GM23338 (cell line): ENCODE results near the gene IMPACT. TPM values are rescaled to one million over a fixed set of nuclear protein-coding genes. Genes with fewer than 3 reads are reported as not detected.

ENCODE experiments used
- ATAC-seq: fragments of 200-7000 bp; cut with Tn5 transposase; 3 replicates; pipeline ENCODE4 v1.9.1; 2020
- DNase-seq: peaks from one replicate; pipeline ENCODE4 v3.0.0-alpha.2; 2015; ENCODE audit warnings: low spot score
- H2AFZ ChIP-seq: fragments of 200-600 bp; sonication (generic); 2 replicates; pipeline ENCODE4 v1.8.0; 2016; ENCODE audit warnings: antibody characterized with exemption, mild to moderate bottlenecking, moderate library complexity
- H3F3A ChIP-seq: fragments of 200-600 bp; sonication (generic); replicated peaks from 2 replicates; pipeline ENCODE4 v1.8.0; 2017; ENCODE audit warnings: antibody characterized with exemption, mixed run types, low read depth
- H3K27ac ChIP-seq: fragments of 200-600 bp; sonication (generic); 2 replicates; pipeline ENCODE4 v1.6.1; 2016; ENCODE audit warnings: low read depth
- H3K27me3 ChIP-seq: fragments of 200-600 bp; sonication (generic); 2 replicates; pipeline ENCODE4 v1.8.0; 2016; ENCODE audit warnings: mild to moderate bottlenecking, mixed run types, moderate library complexity; ENCODE audit not compliant: insufficient read depth
- H3K36me3 ChIP-seq: fragments of 200-600 bp; sonication (generic); 2 replicates; pipeline ENCODE4 v1.8.0; 2016; ENCODE audit warnings: mild to moderate bottlenecking; ENCODE audit not compliant: insufficient read depth
- H3K4me1 ChIP-seq: fragments of 200-600 bp; sonication (generic); 2 replicates; pipeline ENCODE4 v1.8.0; 2016; ENCODE audit warnings: mild to moderate bottlenecking, moderate library complexity; ENCODE audit not compliant: insufficient read depth
- H3K4me2 ChIP-seq: fragments of 200-600 bp; sonication (generic); 2 replicates; pipeline ENCODE4 v1.7.1; 2017; ENCODE audit warnings: mixed run types
- H3K4me3 ChIP-seq: fragments of 200-600 bp; sonication (generic); 2 replicates; pipeline ENCODE4 v1.6.1; 2016; ENCODE audit warnings: mixed run types
- H3K79me2 ChIP-seq: fragments of 200-600 bp; sonication (generic); replicated peaks from 2 replicates; pipeline ENCODE4 v1.8.0; 2017; ENCODE audit warnings: mild to moderate bottlenecking; ENCODE audit not compliant: insufficient read depth
- H3K9me2 ChIP-seq: fragments of 200-600 bp; sonication (generic); 2 replicates; pipeline ENCODE4 v1.8.0; 2017; ENCODE audit not compliant: insufficient read depth
- H4K20me1 ChIP-seq: fragments of 200-600 bp; sonication (generic); replicated peaks from 2 replicates; pipeline ENCODE4 v1.8.0; 2017; ENCODE audit warnings: mild to moderate bottlenecking; ENCODE audit not compliant: insufficient read depth
- H3K27ac Mint-ChIP-seq: 2 replicates; pipeline ENCODE4 v1.8.0; 2020; ENCODE audit warnings: inconsistent platforms, mild to moderate bottlenecking, moderate library complexity, mixed read lengths
- H3K27me3 Mint-ChIP-seq: 3 replicates; pipeline ENCODE4 v1.8.0; 2022; ENCODE audit warnings: low read depth, mild to moderate bottlenecking, moderate library complexity, mixed read lengths, inconsistent platforms; ENCODE audit not compliant: insufficient read depth, poor library complexity
- H3K36me3 Mint-ChIP-seq: 3 replicates; pipeline ENCODE4 v1.8.0; 2021; ENCODE audit warnings: low read depth, mild to moderate bottlenecking, inconsistent platforms, moderate library complexity, mixed read lengths
- H3K4me1 Mint-ChIP-seq: 3 replicates; pipeline ENCODE4 v1.8.0; 2020; ENCODE audit warnings: mild to moderate bottlenecking, inconsistent platforms, mixed read lengths
- H3K4me3 Mint-ChIP-seq: 3 replicates; pipeline ENCODE4 v1.8.0; 2021; ENCODE audit warnings: moderate library complexity, mild to moderate bottlenecking, inconsistent platforms, mixed read lengths
- H3K9me3 Mint-ChIP-seq: 3 replicates; pipeline ENCODE4 v1.8.0; 2020; ENCODE audit warnings: moderate library complexity, mild to moderate bottlenecking, inconsistent platforms, mixed read lengths
- CTCF ChIP-seq, 2 experiments: fragments of 200-600 bp in 1 of 2; sonication (generic) in 1 of 2; conservative IDR thresholded peaks; 2 replicates each; pipeline versions ENCODE4 v1.5.1 to v1.6.1; 2016 to 2017; ENCODE audit warnings: antibody characterized with exemption in 2 of 2, low read depth in 2 of 2, mild to moderate bottlenecking in 2 of 2, moderate library complexity in 1 of 2
- ETS1 ChIP-seq: IDR thresholded peaks from 2 replicates; pipeline ENCODE4 v1.6.1; 2016; ENCODE audit warnings: antibody characterized with exemption
- EZH2phosphoT487 ChIP-seq: fragments of 200-600 bp; sonication (generic); IDR thresholded peaks from one replicate; pipeline ENCODE4 v1.8.1; 2018; ENCODE audit warnings: antibody characterized with exemption; ENCODE audit not compliant: unreplicated experiment
- JUNB ChIP-seq: IDR thresholded peaks from one replicate; pipeline ENCODE4 v1.6.1; 2016; ENCODE audit warnings: antibody characterized with exemption; ENCODE audit not compliant: unreplicated experiment
- NANOG ChIP-seq: IDR thresholded peaks from 2 replicates; pipeline ENCODE4 v1.6.1; 2016; ENCODE audit warnings: antibody characterized with exemption, borderline replicate concordance
- STAT1 ChIP-seq: IDR thresholded peaks from one replicate; pipeline ENCODE4 v1.6.1; 2016; ENCODE audit warnings: antibody characterized with exemption; ENCODE audit not compliant: unreplicated experiment
- ZNF331 ChIP-seq: fragments of 250-450 bp; sonication (Bioruptor Pico); IDR thresholded peaks from 2 replicates; pipeline ENCODE4 v1.5.0; 2020; ENCODE audit warnings: low read depth, mild to moderate bottlenecking, moderate library complexity
- ZNF462 ChIP-seq: fragments of 250-450 bp; sonication (Bioruptor Pico); IDR thresholded peaks from 2 replicates; pipeline ENCODE4 v1.5.0; 2020; ENCODE audit warnings: mild to moderate bottlenecking, moderate library complexity
- polyA plus RNA-seq: library from polyadenylated mRNA; unstranded; fragments of >200 nt; fragmentation: Nextera tagmentation; extraction: Ambion mirVana; gene quantifications from 2 replicates; pipeline ENCODE4 v1.2.1, GENCODE V29; 2016
- total RNA-seq: library from RNA; depleted of rRNA; stranded (reverse); fragments of >200 nt; shearing (Covaris generic); gene quantifications from 2 replicates; pipeline ENCODE4 v1.2.3, GENCODE V29; 2014

IMPACT gene
- total and polyA plus RNA-seq, 2 experiments from 2014 or later: 42.1 to 47.6 TPM

- Mint-ChIP-seq H3K9me3 (no peaks in the 10 kb centered on the region; the same call in 2 of the 3 replicates), H3K36me3 (no peaks in the 10 kb centered on the region), H3K27me3 (peaks cover 2% of the 10 kb centered on the region), H3K27ac (no peak overlapping the region), H3K4me3 (no peak overlapping the region), H3K4me1 (peaks cover 34% of the 10 kb centered on the region)
- H3F3A ChIP-seq: peaks cover 4% of the 10 kb centered on the region; the same call in 1 of the 2 replicates
- no peak overlapping the region for H3K4me3 ChIP-seq
- DNase-seq: peak; percentile 70
- no peak for TF ChIP-seq ZNF331 (CRISPR knock-in tag)
- no peak for TF ChIP-seq STAT1
- no peak for TF ChIP-seq JUNB
- peak; percentile 63 to 85 for TF ChIP-seq CTCF (conservative IDR thresholded peaks at IDR 0.05; ENCODE audit: low read depth in 2 of 2)
- TF ChIP-seq EZH2phosphoT487: no peak
- peaks cover 7% of the 10 kb centered on the region; the same call in 1 of the 2 replicates for H3K9me2 ChIP-seq
- no peaks in the 10 kb centered on the region for H3K27me3 ChIP-seq
- H3K27ac ChIP-seq: no peak overlapping the region
- no peaks in the 10 kb centered on the region for H3K79me2 ChIP-seq
- H3K36me3 ChIP-seq: no peaks in the 10 kb centered on the region
- H3K4me1 ChIP-seq: peaks cover 33% of the 10 kb centered on the region
- no peak for ATAC-seq
- H3K4me2 ChIP-seq: no peak overlapping the region; the same call in 1 of the 2 replicates
- 0 out of 2 replicates have a peak overlapping the region, but pooled peaks have one; percentile 43 for H2AFZ ChIP-seq
- no peaks in the 10 kb centered on the region for H4K20me1 ChIP-seq
These were observed 24.2 kb upstream of the IMPACT start for GRCh38 chr18:24402209-24402785.

GRCh38 chr18:24403076-24403475 lies 23.4 kb upstream of the IMPACT start:
- Histone ChIP-seq H3K27me3 (no peaks in the 10 kb centered on the region), H3K79me2 (no peaks in the 10 kb centered on the region)
- no peak for TF ChIP-seq EZH2phosphoT487
- TF ChIP-seq NANOG: no peak
- TF ChIP-seq ETS1: no peak
- no peak for TF ChIP-seq ZNF462 (CRISPR knock-in tag)

More at GRCh38 chr18:24403076-24403475, 23.4 kb upstream of the IMPACT start:
- Histone ChIP-seq H3K4me1 (peaks cover 33% of the 10 kb centered on the region), H2AFZ (no peak overlapping the region), H3K9me2 (peaks cover 7% of the 10 kb centered on the region; the same call in 1 of the 2 replicates), H3K4me3 (no peak overlapping the region), H3K36me3 (no peaks in the 10 kb centered on the region), H3F3A (peaks cover 3% of the 10 kb centered on the region; the same call in 1 of the 2 replicates), H3K27ac (no peak overlapping the region), H3K4me2 (no peak overlapping the region; the same call in 1 of the 2 replicates), H4K20me1 (no peaks in the 10 kb centered on the region)
- DNase-seq (no peak), ATAC-seq (no peak)
- Mint-ChIP-seq H3K36me3 (no peaks in the 10 kb centered on the region), H3K27ac (no peak overlapping the region), H3K4me1 (peaks cover 34% of the 10 kb centered on the region), H3K4me3 (no peak overlapping the region), H3K9me3 (no peaks in the 10 kb centered on the region; the same call in 2 of the 3 replicates), H3K27me3 (no peaks in the 10 kb centered on the region)
